Trophoblast cell (in vitro differentiated cells and primary cell): Measurements from ENCODE around the gene MBD3.

Experiments
- DNase-seq, 2 donors: peaks; one replicate each; pipeline ENCODE4 v3.0.0-alpha.2; 2016
- H2AFZ ChIP-seq: 2 replicates; pipeline ENCODE4 v1.6.1; 2013; ENCODE audit warnings: low read length, moderate library complexity, mild to moderate bottlenecking; ENCODE audit not compliant: insufficient read depth, poor library complexity
- H2AK5ac ChIP-seq: 2 replicates; pipeline ENCODE4 v1.6.1; 2013; ENCODE audit warnings: mild to moderate bottlenecking, low read length
- H2BK120ac ChIP-seq: 2 replicates; pipeline ENCODE4 v1.6.1; 2013; ENCODE audit warnings: low read length, mild to moderate bottlenecking, moderate library complexity; ENCODE audit not compliant: insufficient read depth, poor library complexity
- H2BK12ac ChIP-seq: 2 replicates; pipeline ENCODE4 v1.6.1; 2013; ENCODE audit warnings: mild to moderate bottlenecking, low read length, moderate library complexity
- H2BK5ac ChIP-seq: 2 replicates; pipeline ENCODE4 v1.6.1; 2013; ENCODE audit warnings: low read length, low read depth, moderate library complexity, mild to moderate bottlenecking; ENCODE audit not compliant: poor library complexity
- H3K14ac ChIP-seq: 2 replicates; pipeline ENCODE4 v1.6.1; 2013; ENCODE audit warnings: mild to moderate bottlenecking, low read length
- H3K18ac ChIP-seq: 2 replicates; pipeline ENCODE4 v1.6.1; 2013; ENCODE audit warnings: mild to moderate bottlenecking, low read length
- H3K23ac ChIP-seq: 2 replicates; pipeline ENCODE4 v1.6.1; 2013; ENCODE audit warnings: low read length
- H3K27ac ChIP-seq: 2 replicates; pipeline ENCODE4 v1.5.1; 2013; ENCODE audit warnings: low read depth, mild to moderate bottlenecking, inconsistent platforms, low read length, moderate library complexity
- H3K27me3 ChIP-seq: 2 replicates; pipeline ENCODE4 v1.6.1; 2013; ENCODE audit warnings: inconsistent platforms, mild to moderate bottlenecking, low read length, moderate library complexity; ENCODE audit not compliant: insufficient read depth
- H3K36me3 ChIP-seq, 2 experiments: 1 replicate in 1 of 2; 2 replicates in 1 of 2; pipeline ENCODE4 v1.6.1; 2013; ENCODE audit warnings: low read length in 2 of 2, mild to moderate bottlenecking in 2 of 2, moderate library complexity in 1 of 2; ENCODE audit not compliant: insufficient read depth in 2 of 2, control insufficient read depth in 1 of 2
- H3K4ac ChIP-seq: 2 replicates; pipeline ENCODE4 v1.6.1; 2013; ENCODE audit warnings: low read depth, mild to moderate bottlenecking, low read length, moderate library complexity
- H3K4me1 ChIP-seq, 2 experiments: 1 replicate in 1 of 2; 2 replicates in 1 of 2; pipeline ENCODE4 v1.6.1; 2013; ENCODE audit warnings: low read length in 2 of 2, mild to moderate bottlenecking in 2 of 2, moderate library complexity in 1 of 2; ENCODE audit not compliant: insufficient read depth in 2 of 2, control insufficient read depth in 1 of 2
- H3K4me2 ChIP-seq: 2 replicates; pipeline ENCODE4 v1.6.1; 2013; ENCODE audit warnings: inconsistent platforms, mild to moderate bottlenecking, low read length, moderate library complexity
- H3K4me3 ChIP-seq: 2 replicates; pipeline ENCODE4 v1.5.1; 2013; ENCODE audit warnings: mild to moderate bottlenecking, low read depth, low read length, inconsistent platforms
- H3K79me1 ChIP-seq: one replicate; pipeline ENCODE4 v1.6.1; 2013; ENCODE audit warnings: low read length
- H3K79me2 ChIP-seq: 2 replicates; pipeline ENCODE4 v1.6.1; 2013; ENCODE audit warnings: low read length, mild to moderate bottlenecking; ENCODE audit not compliant: control insufficient read depth, insufficient read depth, poor library complexity
- H3K9ac ChIP-seq: 2 replicates; pipeline ENCODE4 v1.6.1; 2013; ENCODE audit warnings: mild to moderate bottlenecking, low read length
- H3K9me3 ChIP-seq: 2 replicates; pipeline ENCODE4 v1.6.1; 2013; ENCODE audit warnings: low read depth, mild to moderate bottlenecking, control low read depth, inconsistent platforms, low read length; ENCODE audit not compliant: insufficient read depth
- H4K12ac ChIP-seq: 2 replicates; pipeline ENCODE4 v1.6.1; 2013; ENCODE audit warnings: low read depth, mild to moderate bottlenecking, low read length, moderate library complexity
- H4K8ac ChIP-seq: 2 replicates; pipeline ENCODE4 v1.6.1; 2013; ENCODE audit warnings: low read depth, mild to moderate bottlenecking, low read length, moderate library complexity
- H4K91ac ChIP-seq: one replicate; pipeline ENCODE4 v1.6.1; 2013; ENCODE audit warnings: low read depth, mild to moderate bottlenecking, low read length, moderate library complexity
- WGBS: extraction: QIAGEN DNeasy Blood & Tissue Kit; methylation state at CpG from one replicate; pipeline ENCODE4 v1.1.7; 2013; ENCODE audit warnings: missing lambda C conversion rate; ENCODE audit not compliant: insufficient read length, insufficient coverage; ENCODE audit errors: extremely low coverage; 5-methylcytosine and 5-hydroxymethylcytosine counted together

MBD3 gene

DNA sequence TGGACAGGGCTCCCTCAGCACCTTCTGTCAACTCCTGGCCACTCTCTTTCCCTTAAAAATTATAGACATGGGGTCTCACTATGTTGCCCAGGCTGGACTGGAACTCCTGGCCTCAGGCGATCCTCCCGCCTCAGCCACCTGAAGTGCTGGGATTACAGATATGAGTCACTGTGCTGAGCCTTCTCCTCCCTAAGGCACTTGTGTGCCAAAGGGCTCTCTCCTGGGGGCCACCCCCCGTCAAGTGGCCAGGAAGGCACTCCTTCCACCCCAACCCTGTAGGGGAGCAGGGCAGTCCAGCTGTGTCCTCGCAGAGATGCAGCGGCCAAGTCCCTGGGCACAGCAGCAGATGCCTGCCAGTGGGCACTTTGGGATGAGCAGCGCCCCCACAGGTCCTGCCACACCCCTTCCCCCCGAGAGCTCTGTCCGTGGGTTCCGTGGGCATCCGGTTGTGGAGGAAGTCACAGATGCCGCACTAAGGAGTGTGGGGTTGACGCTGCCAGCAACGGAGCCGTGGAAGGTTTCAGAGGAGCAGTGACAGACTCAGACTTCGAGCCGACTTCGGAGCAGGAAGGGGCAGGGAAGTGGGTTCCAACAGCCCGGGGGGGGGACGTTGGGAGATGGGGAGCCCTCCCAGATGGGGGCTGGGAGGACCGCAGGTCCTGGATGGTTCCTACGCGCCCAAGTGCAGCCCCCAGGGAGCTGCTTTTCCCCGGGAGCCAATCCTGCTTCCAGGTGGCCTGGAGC is 15.9 kb upstream of the MBD3 start:
- peaks cover 13% of the 10 kb centered on the region for H3K79me1 ChIP-seq
- no peak overlapping the region for H2BK12ac ChIP-seq
- no peaks in the 10 kb centered on the region for H3K27me3 ChIP-seq
- peaks cover 11 to 12% of the 10 kb centered on the region in 2 experiments for H3K4me1 ChIP-seq
- H2BK120ac ChIP-seq = no peak overlapping the region
- no peak overlapping the region for H4K91ac ChIP-seq
- no peak overlapping the region for H3K9ac ChIP-seq
- H3K4me2 ChIP-seq = no peak overlapping the region
- DNase-seq = peak; percentile 88 to 89
- no peak overlapping the region for H4K12ac ChIP-seq
- no peak overlapping the region for H2BK5ac ChIP-seq
- H3K14ac ChIP-seq = no peak overlapping the region
- peaks cover 2% of the 10 kb centered on the region for H3K9me3 ChIP-seq
- H2AK5ac ChIP-seq = no peak overlapping the region
- no peak overlapping the region for H3K23ac ChIP-seq
- H3K4me3 ChIP-seq = peak overlapping the region; percentile 23
- WGBS = no CpG with 5 or more reads among the region's 23 CpGs
- no peak overlapping the region for H3K27ac ChIP-seq
- H2AFZ ChIP-seq = no peak overlapping the region
- H3K36me3 ChIP-seq = peaks cover 41 to 42% of the 10 kb centered on the region in 2 experiments
- no peak overlapping the region for H3K18ac ChIP-seq
- no peak overlapping the region for H4K8ac ChIP-seq
- H3K4ac ChIP-seq = no peak overlapping the region
- H3K79me2 ChIP-seq = peaks cover 11% of the 10 kb centered on the region

DNA sequence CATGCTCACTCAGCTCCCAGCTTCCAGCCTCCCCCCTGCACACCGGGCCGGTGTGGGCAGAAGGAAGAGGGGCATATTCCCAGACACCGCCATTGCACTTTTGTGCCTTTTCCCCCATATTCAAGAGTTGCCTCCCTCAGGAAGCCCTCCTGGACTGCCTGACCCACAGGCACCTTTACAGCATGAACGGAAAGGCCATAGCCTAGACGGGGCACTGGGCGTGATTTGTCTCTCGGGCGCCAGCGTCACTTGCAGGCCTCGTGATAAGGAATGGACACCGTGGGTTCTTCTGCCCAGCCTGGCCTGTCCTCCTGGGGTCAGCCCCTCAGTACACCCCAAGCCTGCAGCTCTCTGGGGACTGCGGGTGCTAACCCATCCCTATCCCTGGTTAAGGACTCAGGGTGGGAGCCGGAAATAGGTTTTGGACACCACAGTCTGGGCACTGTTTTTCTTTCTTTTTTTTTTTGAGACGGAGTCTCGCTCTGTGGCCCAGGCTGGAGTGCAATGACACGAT is 13.5 kb upstream of the MBD3 start:
- no peak for DNase-seq
- peak overlapping the region; percentile 16 for H4K91ac ChIP-seq
- H2BK12ac ChIP-seq = no peak overlapping the region
- no peaks in the 10 kb centered on the region for H3K27me3 ChIP-seq
- H3K27ac ChIP-seq = peak overlapping the region; percentile 72
- H3K9me3 ChIP-seq = no peaks in the 10 kb centered on the region
- H3K4ac ChIP-seq = peak overlapping the region; percentile 28
- H4K8ac ChIP-seq = peak overlapping the region; percentile 74
- H3K18ac ChIP-seq = no peak overlapping the region
- H3K4me3 ChIP-seq = no peak overlapping the region
- peaks cover 13% of the 10 kb centered on the region for H3K79me1 ChIP-seq
- H3K79me2 ChIP-seq = peaks cover 11% of the 10 kb centered on the region
- H2BK5ac ChIP-seq = peak overlapping the region; percentile 29
- H3K4me2 ChIP-seq = peak overlapping the region; percentile 75
- H3K23ac ChIP-seq = no peak overlapping the region
- H2BK120ac ChIP-seq = no peak overlapping the region
- peaks cover 21 to 23% of the 10 kb centered on the region in 2 experiments for H3K36me3 ChIP-seq
- H3K4me1 ChIP-seq = peaks cover 11 to 12% of the 10 kb centered on the region in 2 experiments
- peak overlapping the region; percentile 2 for H4K12ac ChIP-seq
- H2AK5ac ChIP-seq = peak overlapping the region; percentile 85
- H2AFZ ChIP-seq = peak overlapping the region; percentile 41
- no CpG with 5 or more reads among the region's 16 CpGs for WGBS
- H3K14ac ChIP-seq = peak overlapping the region; percentile 61
- H3K9ac ChIP-seq = no peak overlapping the region

DNA sequence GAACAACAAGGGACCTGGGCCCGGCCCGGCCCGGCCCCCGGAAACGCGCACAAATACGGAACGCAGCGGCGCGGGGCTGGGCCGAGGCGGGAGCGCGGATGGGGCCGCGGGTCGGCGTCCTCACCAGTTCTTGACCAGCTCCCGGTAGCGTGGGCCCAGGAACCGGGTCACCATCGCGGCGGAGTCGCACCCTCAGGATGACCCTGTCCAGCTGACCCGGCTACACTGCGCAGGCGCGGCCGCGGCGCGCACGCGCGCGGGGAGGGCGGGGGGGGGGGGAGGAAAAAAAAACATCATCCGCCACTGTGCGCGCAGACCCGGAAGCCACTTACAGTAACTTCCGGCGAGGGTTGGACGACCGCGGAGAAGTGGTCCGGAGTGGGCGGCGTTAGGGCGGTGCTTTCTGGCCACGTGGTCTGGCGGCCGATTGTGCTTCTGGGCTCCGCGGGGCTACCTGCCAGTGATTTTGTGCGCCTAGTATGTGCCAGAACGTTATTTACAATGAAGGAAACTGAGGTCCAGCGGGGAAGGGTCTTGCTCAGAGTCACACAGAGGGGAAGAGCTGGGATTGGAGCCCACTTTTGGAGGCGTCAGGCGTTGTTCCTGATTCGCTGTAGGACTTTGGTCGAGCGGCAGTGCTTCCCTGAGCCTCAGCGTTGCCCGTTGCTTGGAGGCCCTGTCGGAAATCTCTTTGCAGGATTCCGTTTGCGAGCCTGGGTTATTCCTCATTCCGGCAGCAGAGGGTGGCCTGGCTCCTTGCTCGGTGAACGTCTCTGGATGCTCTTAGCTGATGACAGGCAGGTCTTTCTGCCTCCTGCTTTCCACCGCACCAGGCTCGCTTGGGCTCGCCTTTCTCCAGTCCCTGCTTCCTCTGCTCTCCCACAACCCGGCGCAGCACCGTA is 12.8 kb upstream of the MBD3 start, which contains the start of gene UQCR11:
Gene UQCR11 (minus strand): TSS at position 227 of the 902 bp plus-strand sequence. CDS start 53 bp downstream, at position 174.
- Histone ChIP-seq H3K4ac (peak within 1 kb of the TSS; percentile 82), H2BK5ac (peak within 1 kb of the TSS; percentile 63), H2BK120ac (peak within 1 kb of the TSS; percentile 74), H3K27ac (peak within 1 kb of the TSS; percentile 72), H3K18ac (peak within 1 kb of the TSS; percentile 90), H3K4me2 (peak within 1 kb of the TSS; percentile 85), H3K36me3 (peaks cover 18 to 22% of the 10 kb centered on the region in 2 experiments), H4K8ac (peak within 1 kb of the TSS; percentile 74), H3K9me3 (no peaks in the 10 kb centered on the region), H3K4me3 (peak within 1 kb of the TSS; percentile 91), H3K4me1 (peaks cover 11 to 12% of the 10 kb centered on the region in 2 experiments), H4K12ac (peak within 1 kb of the TSS; percentile 82), H3K14ac (peak within 1 kb of the TSS; percentile 87), H2AK5ac (peak within 1 kb of the TSS; percentile 87), H2BK12ac (no peak within 1 kb of the TSS), H3K9ac (peak within 1 kb of the TSS; percentile 90), H3K79me1 (peaks cover 13% of the 10 kb centered on the region), H4K91ac (peak within 1 kb of the TSS; percentile 88), H3K79me2 (peaks cover 13% of the 10 kb centered on the region), H3K23ac (no peak within 1 kb of the TSS), H2AFZ (peak within 1 kb of the TSS; percentile 64), H3K27me3 (no peaks in the 10 kb centered on the region)
- peak; percentile 96 to 97 for DNase-seq
- WGBS = no CpG with 5 or more reads among the region's 79 CpGs

DNA sequence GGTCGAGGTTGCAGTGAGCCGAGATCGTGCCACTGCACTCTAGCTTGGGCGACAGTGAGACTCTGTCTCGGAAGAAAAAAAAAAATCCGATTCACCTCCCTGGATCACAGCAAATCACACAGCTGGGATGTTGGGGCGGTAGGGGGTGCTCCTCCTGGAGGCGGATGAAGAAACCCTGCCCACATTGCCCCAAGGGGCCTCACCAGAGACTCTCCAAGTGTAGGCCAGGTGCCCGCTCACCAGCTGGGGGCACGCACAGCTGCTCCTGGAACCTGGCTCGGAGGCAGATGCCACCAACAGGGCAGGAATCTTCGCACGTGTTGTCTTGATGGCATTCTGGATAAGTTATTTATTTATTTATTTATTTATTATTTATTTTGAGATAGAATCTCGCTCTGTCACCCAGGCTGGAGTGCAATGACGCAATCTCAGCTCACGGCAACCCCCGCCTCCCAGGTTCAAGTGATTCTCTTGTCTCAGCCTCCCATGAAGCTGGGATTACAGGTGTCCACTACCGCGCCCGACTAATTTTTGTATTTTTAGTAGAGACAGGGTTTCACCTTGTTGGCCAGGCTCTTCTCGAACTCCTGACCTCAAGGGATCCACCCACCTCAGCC is 9.5 kb upstream of the MBD3 start:
- Histone ChIP-seq H3K9me3 (no peaks in the 10 kb centered on the region), H2AFZ (no peak overlapping the region), H3K4me2 (no peak overlapping the region), H2BK120ac (no peak overlapping the region), H3K27ac (no peak overlapping the region), H4K8ac (no peak overlapping the region), H3K18ac (no peak overlapping the region), H2BK12ac (no peak overlapping the region), H3K4me3 (no peak overlapping the region), H4K91ac (no peak overlapping the region), H2AK5ac (no peak overlapping the region), H3K36me3 (peaks cover 29 to 34% of the 10 kb centered on the region in 2 experiments), H3K14ac (no peak overlapping the region), H2BK5ac (no peak overlapping the region), H3K27me3 (no peaks in the 10 kb centered on the region), H3K79me1 (peaks cover 13% of the 10 kb centered on the region), H3K23ac (no peak overlapping the region), H4K12ac (no peak overlapping the region), H3K4me1 (peaks cover 8 to 9% of the 10 kb centered on the region in 2 experiments), H3K79me2 (peaks cover 13% of the 10 kb centered on the region), H3K4ac (no peak overlapping the region), H3K9ac (no peak overlapping the region)
- DNase-seq = no peak
- WGBS = no CpG with 5 or more reads among the region's 21 CpGs
